K562 (cell line): Measurements from ENCODE around the gene ZDHHC8.

ENCODE experiments used
- FOXJ3 ChIP-seq: sonication (generic); formaldehyde crosslinking; IDR thresholded peaks from 2 replicates; pipeline ENCODE4 v1.4.0; 2020; ENCODE audit warnings: mild to moderate bottlenecking, missing genetic modification reagents
- JUND ChIP-seq, 2 experiments: IDR thresholded peaks; 2 replicates in 1 of 2; 3 replicates in 1 of 2; pipeline ENCODE4 v1.6.1; 2011; ENCODE audit warnings: borderline replicate concordance in 2 of 2, low read depth in 2 of 2, low read length in 2 of 2, improper control_type of control experiment in 1 of 2, missing biosample characterization in 1 of 2, missing genetic modification characterization in 1 of 2, missing genetic modification reagents in 1 of 2
- POLR2AphosphoS5 ChIP-seq: IDR thresholded peaks from 2 replicates; pipeline ENCODE4 v1.6.1; 2011; ENCODE audit warnings: mild to moderate bottlenecking, low read depth, low read length, moderate library complexity; ENCODE audit not compliant: control insufficient read depth, insufficient read depth
- SETDB1 ChIP-seq: IDR thresholded peaks from one replicate; pipeline ENCODE4 v1.6.1; 2012; ENCODE audit warnings: low read length, control low read depth, inconsistent platforms
- SMC3 ChIP-seq: conservative IDR thresholded peaks from 2 replicates; pipeline ENCODE4 v1.6.1; 2011; ENCODE audit warnings: low read depth, low read length, improper control_type of control experiment; ENCODE audit not compliant: insufficient read depth
- SREBF2 ChIP-seq: sonication (generic); formaldehyde crosslinking; IDR thresholded peaks from 2 replicates; pipeline ENCODE4 v1.4.0; 2020; ENCODE audit warnings: mild to moderate bottlenecking, missing genetic modification reagents
- ZBTB17 ChIP-seq: fragments of 450-650 bp; formaldehyde crosslinking; IDR thresholded peaks from 2 replicates; pipeline ENCODE4 v1.4.0; 2020; ENCODE audit warnings: mild to moderate bottlenecking
- TF ChIP-seq, protein P1 (sequence below), 3 experiments: IDR thresholded peaks in 2 of 3; conservative IDR thresholded peaks in 1 of 3; 2 replicates each; pipeline ENCODE4 v1.5.1; 2011 to 2012; ENCODE audit warnings: low read length in 3 of 3, mild to moderate bottlenecking in 3 of 3, control low read depth in 2 of 3, improper control_type of control experiment in 1 of 3, inconsistent platforms in 1 of 3, low read depth in 1 of 3, mixed read lengths in 1 of 3, moderate library complexity in 1 of 3; ENCODE audit not compliant: insufficient read depth in 2 of 3
- TF ChIP-seq, protein P2 (sequence below): sonication (generic); formaldehyde crosslinking; IDR thresholded peaks from 2 replicates; pipeline ENCODE4 v1.8.0; 2022; ENCODE audit warnings: mild to moderate bottlenecking, missing genetic modification reagents

DNA sequence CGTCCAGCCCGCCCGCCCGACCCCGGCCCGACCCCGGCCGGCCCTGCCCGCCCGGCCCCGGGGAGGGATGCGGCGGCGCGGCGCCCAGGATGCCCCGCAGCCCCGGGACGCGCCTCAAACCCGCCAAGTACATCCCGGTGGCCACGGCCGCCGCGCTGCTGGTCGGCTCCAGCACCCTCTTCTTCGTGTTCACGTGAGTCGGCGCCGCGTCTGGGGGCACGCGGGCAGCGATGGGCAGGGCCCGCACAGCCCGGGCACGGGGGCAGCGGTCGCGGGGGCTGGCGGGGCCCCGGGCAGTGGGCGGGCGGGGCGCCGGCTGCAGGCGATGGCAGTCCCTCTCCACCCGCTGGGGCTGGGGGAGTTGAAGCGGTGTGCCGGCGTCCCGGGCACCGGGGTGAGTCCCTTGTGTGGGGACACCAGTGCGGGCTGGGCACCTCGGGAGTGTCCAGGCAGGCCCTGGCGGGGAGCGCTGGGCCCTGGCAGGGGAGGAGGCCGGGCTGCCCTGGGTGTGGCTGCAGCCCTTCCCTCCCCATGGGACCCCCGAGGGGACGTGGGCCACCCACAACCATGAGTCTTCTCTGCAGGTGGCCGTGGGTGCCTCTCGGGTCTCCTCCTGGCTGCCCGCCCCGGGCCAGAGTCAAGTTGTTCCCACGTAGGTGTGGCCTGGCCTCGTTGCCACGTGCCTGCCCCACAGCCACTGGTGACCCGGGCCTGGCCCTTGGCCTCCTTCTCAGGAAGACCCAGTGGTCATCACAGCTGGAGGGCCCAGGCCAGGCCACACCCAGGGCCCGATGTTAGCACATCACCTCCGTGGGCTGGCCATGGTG lies 468 bp downstream of the ZDHHC8 start:
- TF ChIP-seq POLR2AphosphoS5: no peak
- no peak for TF ChIP-seq JUND (IDR thresholded peaks at IDR 0.05; ENCODE audit: borderline replicate concordance, low read depth, low read length)
- no peak for TF ChIP-seq JUND (tag; IDR thresholded peaks at IDR 0.05; ENCODE audit: borderline replicate concordance, low read depth, low read length)
- TF ChIP-seq SREBF2 (CRISPR knock-in tag): no peak
- TF ChIP-seq SMC3: 0 out of 2 replicates have a peak, but pooled peaks have one; percentile 4
- no peak for TF ChIP-seq SETDB1
- no peak for TF ChIP-seq FOXJ3 (CRISPR knock-in tag)
- TF ChIP-seq, protein P1, sequence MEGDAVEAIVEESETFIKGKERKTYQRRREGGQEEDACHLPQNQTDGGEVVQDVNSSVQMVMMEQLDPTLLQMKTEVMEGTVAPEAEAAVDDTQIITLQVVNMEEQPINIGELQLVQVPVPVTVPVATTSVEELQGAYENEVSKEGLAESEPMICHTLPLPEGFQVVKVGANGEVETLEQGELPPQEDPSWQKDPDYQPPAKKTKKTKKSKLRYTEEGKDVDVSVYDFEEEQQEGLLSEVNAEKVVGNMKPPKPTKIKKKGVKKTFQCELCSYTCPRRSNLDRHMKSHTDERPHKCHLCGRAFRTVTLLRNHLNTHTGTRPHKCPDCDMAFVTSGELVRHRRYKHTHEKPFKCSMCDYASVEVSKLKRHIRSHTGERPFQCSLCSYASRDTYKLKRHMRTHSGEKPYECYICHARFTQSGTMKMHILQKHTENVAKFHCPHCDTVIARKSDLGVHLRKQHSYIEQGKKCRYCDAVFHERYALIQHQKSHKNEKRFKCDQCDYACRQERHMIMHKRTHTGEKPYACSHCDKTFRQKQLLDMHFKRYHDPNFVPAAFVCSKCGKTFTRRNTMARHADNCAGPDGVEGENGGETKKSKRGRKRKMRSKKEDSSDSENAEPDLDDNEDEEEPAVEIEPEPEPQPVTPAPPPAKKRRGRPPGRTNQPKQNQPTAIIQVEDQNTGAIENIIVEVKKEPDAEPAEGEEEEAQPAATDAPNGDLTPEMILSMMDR (IDR thresholded peaks at IDR 0.05 in 2 of 3, conservative IDR thresholded peaks at IDR 0.05 in 1 of 3; ENCODE audit: insufficient read depth in 2 of 3, low read depth in 1 of 3, low read length in 3 of 3): no peak
- TF ChIP-seq, protein P2, sequence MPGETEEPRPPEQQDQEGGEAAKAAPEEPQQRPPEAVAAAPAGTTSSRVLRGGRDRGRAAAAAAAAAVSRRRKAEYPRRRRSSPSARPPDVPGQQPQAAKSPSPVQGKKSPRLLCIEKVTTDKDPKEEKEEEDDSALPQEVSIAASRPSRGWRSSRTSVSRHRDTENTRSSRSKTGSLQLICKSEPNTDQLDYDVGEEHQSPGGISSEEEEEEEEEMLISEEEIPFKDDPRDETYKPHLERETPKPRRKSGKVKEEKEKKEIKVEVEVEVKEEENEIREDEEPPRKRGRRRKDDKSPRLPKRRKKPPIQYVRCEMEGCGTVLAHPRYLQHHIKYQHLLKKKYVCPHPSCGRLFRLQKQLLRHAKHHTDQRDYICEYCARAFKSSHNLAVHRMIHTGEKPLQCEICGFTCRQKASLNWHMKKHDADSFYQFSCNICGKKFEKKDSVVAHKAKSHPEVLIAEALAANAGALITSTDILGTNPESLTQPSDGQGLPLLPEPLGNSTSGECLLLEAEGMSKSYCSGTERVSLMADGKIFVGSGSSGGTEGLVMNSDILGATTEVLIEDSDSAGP: no peak
- peak; percentile 64 for TF ChIP-seq ZBTB17 (CRISPR knock-in tag)
